NK-92 (cell line): Measurements from ENCODE around the gene TPST1.

Source experiments
- DNase-seq: peaks from one replicate; lab custom pipeline; 2025; ENCODE audit not compliant: unreplicated experiment; lab: John Stamatoyannopoulos, UW

The TPST1 gene

GRCh38 chr7:66281678-66282590 lies 76.8 kb downstream of the TPST1 start:
- no peak for DNase-seq

DNA sequence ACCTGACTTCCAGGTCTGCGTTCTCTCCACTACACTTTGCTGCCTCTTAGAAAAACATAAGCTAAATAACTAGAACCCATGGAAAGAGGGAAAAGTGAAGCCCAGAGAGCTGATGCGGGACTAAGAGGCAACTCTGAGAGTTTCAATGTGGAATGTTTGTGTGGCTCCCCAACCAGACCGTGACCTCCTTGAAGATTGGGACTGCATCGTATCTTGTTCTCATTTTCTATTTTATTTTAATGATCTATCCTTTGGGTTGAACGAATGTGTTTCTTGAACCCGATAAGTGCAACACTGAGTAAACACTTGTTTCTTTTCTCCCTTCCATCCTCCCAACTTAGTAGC lies 77.4 kb downstream of the TPST1 start:
- DNase-seq: no peak

DNA sequence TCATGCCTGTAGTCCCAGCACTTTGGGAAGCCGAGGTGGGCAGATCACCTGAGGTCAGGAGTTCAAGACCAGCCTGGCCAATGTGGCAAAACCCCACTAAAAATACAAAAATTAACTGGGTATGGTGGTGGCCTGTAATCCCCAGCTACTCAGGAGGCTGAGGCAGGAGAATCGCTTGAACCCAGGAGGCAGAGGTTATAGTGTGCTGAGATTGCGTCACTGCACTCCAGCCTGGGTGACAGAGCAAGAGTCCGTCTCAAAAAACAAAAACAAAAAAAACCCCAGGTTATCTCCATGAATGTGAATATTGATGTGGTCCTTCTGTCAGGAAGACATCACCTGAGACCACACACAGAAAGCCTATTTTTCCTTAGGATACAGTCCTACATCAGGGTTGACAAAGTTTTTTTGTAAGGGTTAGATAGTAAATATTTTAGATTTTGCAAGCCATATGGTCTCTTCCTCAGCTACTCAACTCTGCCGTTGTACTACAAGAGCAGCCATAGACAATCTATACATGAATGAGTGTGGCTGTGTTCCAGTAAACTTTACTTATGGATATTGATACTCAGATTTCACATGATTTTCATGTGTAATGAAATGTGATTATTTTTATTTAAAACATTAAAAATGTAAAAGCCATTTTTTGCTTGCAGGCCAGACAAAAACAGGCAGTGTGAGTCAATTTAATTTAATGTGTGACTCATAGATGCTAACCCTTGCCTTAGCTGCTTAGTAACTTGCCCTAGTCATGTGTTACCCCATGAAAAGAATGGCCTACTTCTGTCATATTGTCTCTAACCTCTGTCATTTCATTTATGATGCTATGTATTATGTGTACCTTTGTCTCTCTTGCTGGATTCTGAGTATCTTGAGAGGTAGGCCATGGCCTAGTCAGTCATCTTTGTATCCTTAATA lies 78.1 kb downstream of the TPST1 start:
- no peak for DNase-seq

DNA sequence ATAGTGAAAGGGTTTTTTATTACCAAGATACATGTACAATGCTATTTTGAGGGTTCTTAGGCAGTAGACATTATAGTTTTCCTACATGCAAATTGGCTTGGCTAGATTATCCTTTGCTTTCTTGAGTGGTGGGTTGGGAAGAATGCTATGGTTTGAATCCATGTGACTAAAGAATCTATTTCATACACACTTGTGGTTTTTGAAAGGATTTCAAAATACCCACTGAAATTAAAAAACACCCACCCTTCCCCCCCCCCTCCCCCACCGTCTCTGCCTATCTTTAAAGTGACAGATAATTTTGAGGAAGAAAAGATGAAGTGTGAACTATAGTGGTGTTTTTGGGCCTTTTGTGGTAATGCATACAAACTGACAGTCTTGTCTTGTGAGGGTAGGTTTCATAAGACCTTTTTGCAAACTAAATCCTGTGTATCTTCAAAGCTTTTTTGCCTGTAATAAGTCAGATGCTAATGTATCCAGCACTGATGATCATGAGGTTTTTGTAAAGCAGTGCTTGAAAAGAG lies 90.9 kb downstream of the TPST1 start:
- DNase-seq: no peak

GRCh38 chr7:66296557-66296956 lies 91.4 kb downstream of the TPST1 start:
- DNase-seq: no peak

DNA sequence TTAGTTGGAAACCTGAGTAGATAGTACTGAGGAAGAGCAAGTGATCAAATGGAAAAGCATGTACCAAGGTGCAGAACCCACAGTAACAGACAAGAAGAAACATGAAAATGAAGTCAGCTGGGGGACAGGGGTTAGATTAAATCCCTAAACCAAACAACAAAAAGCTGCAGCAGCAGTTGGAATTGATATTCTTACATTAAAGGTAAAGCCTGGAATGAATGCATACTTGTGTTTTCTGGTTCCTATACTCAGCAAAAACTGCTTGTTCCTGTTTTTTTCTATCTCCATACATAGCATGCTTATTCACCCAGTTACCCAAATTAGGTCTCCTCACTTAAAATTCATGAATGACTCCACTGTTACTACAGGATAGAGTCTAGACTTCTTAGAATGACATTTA lies 92.4 kb downstream of the TPST1 start:
- DNase-seq: no peak

- no peak for DNase-seq
Observed at GRCh38 chr7:66301249-66301648, 96.1 kb downstream of the TPST1 start.

DNA sequence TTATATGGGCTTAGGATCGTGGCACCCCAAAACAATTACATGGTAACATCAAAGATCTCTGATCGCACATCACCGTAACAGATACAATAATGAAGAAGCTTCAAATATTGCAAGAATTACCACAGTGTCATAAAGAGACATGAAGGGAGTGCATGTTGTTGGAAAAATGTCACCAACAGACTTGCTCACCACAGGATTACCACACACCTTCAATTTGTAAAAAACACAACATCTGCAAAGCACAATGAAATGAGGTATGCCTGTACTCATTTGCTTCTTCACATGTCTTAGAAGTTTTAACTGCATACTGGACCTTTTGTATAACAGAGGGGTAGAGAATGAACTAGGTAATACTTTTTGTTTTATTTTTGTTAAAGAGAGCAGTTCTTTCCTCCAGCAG lies 96.6 kb downstream of the TPST1 start:
- no peak for DNase-seq

DNA sequence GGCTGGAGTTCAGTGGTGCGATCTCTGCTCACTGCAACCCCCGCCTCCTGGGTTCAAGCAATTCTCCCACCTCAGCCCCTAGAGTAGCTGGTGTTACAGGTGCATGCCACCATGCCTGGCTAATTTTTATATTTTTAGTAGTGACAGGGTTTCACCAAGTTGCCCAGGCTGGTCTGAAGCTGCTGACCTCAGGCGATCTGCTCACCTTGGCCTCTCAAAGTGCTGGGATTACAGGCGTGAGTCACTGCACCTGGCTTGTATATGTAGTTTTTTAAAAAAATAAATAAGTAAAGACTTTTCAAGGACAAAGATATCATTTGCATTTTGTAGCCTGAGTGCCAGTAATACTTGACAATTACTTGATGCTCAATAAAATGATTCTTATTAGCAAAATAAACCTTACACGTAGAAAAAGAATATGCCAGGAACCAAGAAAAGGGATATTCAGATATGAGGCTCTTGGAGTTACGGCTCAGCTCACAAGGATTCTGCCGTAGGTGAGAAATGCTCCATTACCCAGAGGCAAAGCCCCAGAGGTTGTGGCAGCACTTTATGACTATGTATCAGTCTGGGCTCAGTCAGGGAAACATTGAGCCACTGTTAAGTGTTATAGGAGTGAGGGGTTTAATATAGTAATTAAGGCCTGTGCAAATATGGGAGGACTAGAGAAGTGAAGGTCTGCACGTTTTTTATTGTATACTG lies 98.5 kb downstream of the TPST1 start:
- DNase-seq: no peak

GRCh38 chr7:66304536-66304935 lies 99.4 kb downstream of the TPST1 start:
- DNase-seq: no peak

- no peak for DNase-seq
Observed at GRCh38 chr7:66306243-66306642, 101.1 kb downstream of the TPST1 start.

- no peak for DNase-seq
Observed at GRCh38 chr7:66307591-66308215, 102.6 kb downstream of the TPST1 start.

GRCh38 chr7:66308411-66308810 lies 103.3 kb downstream of the TPST1 start:
- no peak for DNase-seq

DNA sequence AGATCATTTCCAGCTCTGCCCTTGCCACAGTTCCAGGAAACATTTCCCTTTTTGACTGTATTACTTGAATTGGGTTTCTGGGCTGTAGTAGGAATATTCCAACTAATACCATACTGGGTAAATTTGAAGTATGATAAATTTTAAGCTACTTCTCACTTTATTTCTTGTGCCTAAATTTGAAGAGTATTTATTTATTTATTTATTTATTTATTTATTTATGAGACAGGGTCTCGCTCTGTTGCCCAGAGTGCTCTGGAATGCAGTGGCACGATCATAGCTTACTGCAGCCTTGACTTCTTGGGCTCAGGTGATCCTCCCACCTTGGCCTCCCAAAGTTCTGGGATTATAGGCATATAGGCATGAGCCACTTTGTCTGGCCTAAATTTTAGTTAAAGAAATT lies 105.5 kb downstream of the TPST1 start:
- no peak for DNase-seq

- DNase-seq: no peak
Observed at GRCh38 chr7:66313886-66314568, 108.9 kb downstream of the TPST1 start.

- DNase-seq: no peak
Observed at GRCh38 chr7:66315192-66315591, 110.1 kb downstream of the TPST1 start.

- DNase-seq: no peak
Observed at GRCh38 chr7:66319407-66319979, 114.4 kb downstream of the TPST1 start.

DNA sequence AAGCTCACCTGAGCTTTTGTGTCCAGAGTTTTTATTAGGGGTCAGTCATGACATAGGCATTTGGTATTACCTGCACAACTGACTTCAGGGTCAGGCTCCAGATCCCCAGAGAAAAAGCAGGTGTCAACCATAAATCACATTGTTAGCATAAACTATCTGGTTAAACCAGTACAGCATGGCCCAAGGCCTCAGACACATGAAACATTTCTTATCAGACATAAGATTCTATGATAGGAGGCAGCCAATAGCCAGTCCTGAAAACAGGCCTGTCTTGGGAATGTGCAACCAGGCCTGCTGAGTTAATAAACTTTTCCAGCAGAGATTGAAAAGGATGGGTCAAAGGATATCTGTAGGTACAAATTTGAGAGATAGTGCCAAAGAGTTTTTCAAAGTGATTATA lies 116.1 kb downstream of the TPST1 start:
- no peak for DNase-seq

DNA sequence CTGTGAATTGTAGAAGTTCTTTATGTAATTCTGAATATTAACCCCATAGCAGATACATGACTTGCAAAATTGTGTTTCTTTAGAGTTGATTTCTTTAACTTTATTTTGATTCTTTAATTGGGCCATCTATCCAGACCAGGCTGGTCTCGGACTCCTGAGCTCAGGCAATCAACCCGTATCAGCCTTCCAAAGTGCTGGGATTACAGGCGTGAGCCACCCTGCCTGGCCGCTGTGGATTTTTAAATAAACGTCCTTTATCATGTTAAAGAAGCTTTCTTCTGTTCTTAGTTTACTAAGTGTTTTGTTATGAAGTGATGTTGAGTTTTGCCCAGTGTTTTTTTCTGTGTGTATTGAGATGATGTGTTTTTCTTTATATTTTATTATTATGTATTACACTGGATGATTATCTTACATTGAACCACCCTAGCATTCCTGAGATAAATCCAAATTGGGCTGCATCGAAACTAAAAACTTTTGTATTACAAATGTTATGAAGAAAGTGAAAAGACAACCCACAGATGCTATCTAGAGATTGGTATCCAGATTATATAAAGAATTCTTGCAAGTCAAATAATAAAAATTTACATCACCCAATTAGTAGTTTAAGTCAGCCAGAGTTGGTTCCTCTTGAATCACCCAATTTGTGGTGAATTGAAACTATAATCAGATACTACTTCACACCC lies 118.1 kb downstream of the TPST1 start:
- no peak for DNase-seq
